HG03342 (cell line): Measurements from ENCODE around the gene HPS4.
"Not testable (repeated sequence)": the region's sequence is repeated elsewhere in the genome, so short reads cannot be mapped to it uniquely, and the experiment has no call there.

Source experiments
- ATAC-seq: cut with Tn5 transposase; IDR thresholded peaks from one replicate; pipeline ENCODE4 v1.9.1; 2021; ENCODE audit warnings: mild to moderate bottlenecking, moderate library complexity; ENCODE audit not compliant: unreplicated experiment

HPS4 gene

DNA sequence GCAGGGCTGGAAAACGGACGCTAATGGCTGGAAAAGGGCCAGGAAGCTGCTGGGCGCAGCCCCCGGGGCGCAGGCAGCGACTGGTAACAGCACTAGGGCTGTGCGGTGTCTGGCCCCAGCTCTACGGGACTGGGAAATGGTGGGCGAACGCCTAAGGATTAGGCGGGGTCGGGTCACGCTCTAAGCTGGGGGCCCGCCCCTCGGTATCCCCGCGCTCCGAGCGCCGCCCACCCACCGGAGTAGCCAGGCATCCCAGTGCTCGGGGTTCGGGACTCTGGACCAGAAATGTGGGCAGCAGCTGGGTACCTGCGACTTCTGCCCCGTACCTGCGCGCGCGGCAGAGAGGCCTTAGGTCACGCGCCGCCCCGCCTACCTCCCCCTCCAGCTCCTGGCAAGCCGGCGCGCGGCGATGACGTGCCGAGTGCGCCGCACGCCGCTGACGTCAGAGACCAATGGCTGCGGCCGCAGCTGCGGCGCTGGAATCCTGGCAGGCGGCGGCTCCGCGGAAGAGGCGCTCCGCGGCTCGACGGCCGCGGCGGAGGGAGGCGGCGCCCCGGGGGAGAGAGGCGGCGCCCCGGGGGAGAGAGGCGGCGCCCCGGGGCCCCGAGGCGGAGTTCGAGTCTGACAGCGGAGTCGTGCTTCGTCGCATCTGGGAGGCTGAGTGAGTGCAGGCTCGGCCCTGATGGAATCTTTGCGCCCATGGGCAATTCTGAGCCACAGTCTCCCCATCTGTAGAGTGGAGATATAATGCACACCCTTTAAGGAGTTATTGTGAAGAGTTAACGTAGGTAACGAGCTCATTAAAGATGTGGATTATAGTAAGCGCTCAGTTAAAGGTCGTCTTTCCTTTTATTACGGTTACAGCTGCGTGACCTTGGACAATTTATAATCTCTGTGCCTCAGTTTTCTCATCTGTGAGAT lies at the start of gene HPS4, which contains the start of gene SRRD:
Gene HPS4, minus strand, starts transcription at position 345 of the 921 bp plus-strand sequence. CDS start 2,021 bp downstream, outside the sequence.
Gene SRRD, plus strand, starts transcription at position 439 of the 921 bp plus-strand sequence. Its CDS starts 14 bp downstream, at position 453.
- peak; percentile 61 for ATAC-seq

DNA sequence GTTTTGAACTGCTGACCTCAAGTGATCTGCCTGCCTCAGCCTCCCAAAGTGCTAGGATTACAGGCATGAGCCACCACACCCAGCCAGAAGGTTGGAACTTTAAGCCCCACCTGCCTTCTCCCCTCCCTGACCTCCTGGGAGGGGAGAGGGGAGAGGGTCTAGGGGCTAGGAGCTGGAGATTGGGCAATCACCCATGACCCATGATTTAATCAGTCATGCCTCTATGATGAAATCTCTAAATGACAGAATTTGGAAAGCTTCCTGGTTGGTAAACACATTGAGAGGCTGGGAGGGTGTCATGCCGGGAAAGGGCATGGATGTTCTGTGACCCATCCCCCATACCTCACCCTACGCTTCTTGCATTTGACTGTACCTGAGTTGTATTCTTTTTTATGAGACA lies 45.8 kb upstream of the HPS4 start:
- ATAC-seq: no peak

DNA sequence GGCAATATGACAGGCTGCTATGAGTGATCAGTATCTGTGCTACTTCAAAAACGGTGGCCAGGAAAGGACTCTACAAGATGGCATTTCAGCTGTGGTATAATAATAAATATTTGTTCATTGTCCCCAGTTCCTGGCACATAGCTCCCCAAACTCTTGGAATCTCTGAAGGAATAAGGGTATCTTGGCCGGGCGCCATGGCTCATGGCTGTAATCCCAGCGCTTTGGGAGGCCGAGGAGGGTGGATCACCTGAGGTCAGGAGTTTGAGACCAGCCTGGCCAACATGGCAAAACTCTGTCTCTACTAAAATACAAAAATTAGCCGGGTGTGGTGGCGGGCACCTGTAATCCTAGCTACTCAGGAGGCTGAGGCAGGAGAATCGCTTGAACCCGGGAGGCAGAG lies 44.9 kb upstream of the HPS4 start:
- not testable (repeated sequence) for ATAC-seq

DNA sequence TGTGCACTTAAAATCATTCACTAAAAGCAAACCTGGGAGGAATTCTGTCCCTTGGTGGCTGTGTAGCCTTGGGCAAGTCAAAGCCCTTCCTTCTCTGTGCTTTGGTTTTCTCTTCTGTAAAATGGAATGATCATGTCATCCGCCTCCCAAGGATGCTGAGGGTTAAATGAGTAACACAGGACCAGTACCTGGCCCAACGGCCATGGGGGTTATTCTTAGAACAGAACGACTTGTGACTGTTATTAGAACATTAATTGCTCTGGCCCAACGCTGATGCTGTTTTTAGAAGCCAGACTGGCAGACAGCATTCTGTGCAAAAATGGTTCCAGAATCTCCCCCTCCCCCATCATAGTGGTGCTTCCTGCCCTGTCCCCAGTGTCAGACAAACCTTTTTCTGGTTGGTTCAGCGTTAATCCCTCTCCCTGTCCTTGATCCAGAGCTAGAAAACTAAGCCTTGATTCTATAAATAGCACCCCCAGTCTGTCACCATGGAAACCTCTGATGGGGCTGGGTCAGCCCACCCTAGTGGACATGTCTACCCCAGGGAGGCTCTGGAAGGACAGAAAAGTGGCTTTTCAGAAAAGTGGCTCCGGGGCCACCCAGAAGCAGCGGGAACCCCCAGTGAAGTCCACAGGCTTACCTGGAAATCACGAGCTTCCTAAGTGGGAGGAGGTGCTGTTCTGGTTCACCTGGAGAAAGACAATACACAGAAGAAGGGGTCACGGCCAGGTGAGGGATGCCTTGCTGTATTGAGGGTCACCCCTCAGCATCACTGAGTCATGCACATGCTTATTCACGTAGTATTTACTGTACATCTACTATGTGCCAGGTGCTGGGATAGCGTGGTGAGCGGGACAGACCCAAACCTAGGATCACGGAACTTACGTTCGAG lies 44.2 kb upstream of the HPS4 start:
- no peak for ATAC-seq

DNA sequence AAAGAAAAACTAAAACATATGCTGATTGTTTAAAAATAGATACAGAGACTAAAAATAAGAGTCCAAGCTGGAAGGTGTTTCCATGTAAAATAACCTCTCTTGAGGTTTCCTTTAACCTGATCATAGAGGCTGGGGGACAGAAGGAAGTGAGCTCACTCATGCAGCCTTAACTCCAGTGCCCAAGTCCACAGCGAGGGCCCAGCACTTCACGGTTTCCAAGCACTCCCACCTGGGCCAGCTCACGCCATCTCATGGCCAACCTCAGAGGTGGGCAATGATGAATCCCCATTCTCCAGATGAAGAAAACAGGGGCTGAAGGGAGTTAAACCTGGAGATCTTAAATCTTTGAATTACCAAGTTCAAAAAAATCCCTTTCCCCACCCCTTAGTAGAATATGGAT lies 43.6 kb upstream of the HPS4 start:
- no peak for ATAC-seq

DNA sequence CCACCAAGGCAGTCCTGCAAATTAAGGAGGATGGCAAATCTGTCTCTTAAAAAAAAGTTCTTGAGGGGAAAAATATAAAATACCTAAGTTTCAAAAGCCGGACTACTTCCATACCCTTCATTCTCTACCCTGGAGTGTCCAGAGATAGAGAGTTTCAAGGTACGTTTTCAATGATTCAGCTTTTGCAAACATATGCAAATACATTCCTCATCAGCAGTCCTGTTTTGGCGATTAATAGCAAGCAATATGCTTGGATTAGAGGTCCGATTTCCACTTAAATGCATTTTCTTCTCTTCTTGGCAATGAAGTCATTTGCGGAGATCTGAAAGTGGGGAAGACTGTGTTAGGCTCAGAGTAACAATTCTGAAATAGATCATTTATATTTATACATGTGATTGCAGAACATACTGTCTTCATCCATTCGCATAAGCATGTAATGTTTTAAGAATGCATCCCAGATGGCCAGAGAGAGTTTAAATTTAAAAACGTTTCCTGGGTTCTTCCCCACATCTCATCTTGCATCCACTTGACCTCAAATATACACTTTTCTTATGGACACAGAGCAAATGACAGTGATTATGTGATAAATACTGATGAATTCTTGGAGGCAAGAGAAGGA lies 42.5 kb upstream of the HPS4 start:
- no peak for ATAC-seq

DNA sequence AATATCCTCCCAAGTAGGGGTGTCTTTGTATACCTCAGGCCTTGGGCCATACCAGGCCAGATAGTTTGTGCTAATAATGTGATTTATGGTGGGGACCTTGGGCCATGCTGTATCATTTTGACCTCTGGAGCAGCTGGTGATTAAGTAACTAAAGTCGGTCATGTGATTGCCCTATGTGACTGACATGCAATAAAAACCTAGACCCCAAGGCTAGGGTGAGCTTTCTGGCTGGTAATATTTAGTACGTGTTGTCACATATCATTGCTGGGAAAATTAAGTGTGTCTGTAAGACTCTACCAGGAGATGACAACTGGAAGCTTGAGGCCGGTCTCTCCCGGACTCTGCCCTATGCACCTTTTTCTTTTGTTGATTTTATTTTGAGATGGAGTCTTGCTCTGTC lies 41.3 kb upstream of the HPS4 start:
- no peak for ATAC-seq

DNA sequence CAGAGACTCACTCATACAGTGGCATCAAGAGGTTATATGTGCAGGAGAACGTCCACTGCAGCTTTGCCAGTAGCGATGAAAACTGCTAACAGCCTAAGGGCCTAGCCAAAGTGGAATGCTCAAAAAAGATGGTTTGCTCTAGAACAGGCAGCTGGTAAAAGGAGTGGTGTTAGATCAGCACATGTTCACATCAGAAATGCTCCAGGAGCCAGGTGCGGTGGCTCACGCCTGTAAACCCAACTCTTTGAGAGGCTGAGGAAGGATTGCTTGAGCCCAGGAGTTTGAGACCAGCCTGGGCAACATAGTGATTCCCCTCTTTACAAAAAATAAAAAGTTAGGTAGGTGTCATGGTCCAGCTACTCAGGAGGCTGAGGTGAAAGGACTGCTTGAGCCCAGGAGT lies 39.0 kb upstream of the HPS4 start:
- no peak for ATAC-seq

DNA sequence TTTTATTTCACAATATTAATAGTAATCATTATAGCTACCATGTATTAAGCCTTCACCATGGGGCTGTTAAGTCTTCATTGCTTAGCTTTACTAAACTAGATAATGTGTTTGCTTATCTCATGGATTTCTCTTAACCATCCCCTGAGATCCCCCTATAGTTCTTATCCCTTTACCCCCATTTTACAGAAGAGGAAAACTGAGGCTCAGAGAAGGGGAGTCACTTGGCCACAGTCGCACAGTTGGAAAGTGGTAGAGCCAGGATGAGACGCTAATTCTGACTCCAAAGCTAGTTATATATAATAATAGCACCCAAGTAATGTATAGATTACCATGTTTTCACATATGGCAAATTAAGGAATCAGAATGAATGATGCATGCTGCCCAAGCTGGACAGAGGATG lies 38.4 kb upstream of the HPS4 start:
- ATAC-seq: no peak

DNA sequence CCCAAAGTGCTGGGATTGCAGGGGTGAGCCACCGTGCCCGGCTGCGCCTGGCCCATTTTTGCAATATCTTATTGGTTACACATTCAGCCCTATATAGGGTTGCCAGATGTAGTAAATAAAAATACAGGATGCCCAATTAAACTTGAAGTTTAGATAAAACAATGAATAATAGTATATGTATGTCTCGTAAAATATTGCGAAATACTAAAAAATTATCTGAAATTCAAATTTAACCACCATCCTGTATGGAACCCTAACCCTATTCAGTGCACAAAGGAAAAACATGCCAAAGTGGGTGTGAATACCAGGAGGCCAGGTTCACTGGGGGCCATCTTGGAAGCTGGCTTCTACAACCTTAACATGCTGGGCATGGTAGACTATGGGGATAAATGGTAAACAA lies 33.8 kb upstream of the HPS4 start:
- ATAC-seq: no peak

DNA sequence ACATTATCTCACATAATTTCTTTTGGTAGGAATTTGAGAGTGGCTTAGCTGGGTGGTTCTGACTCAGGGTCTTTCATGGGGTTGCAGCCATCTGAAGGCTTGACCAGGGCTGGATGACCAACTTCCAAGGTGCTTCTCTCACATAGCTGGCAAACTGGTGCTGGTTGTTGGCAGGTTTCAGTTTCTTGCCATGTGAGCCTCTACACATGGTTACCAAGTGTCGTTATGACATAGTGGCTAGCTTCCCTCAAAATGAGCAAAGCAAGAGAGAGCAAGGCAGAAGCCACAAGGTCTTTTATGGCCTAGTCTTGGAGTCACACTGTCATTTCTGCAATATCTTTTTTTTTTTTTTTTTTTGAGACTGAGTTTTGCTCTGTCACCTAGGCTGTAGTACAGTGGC lies 32.9 kb upstream of the HPS4 start:
- ATAC-seq: no peak

DNA sequence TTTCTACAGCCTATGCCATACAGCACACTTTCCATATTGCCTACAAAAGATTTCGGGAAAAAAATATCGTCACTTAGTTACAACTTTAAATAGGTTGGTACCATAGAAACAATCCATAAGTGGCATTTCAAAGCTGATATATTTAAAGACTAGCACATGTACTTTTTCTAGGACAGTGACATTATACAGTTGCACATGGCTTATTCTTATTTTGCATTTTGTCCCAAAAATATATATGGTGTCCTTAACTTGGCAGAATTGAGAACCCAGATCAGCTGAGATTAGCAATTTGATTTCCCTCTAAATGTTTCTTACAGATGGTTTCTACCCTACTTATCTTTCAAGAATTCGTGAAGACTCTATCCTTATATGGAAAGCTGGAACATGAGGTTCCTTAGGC lies 32.3 kb upstream of the HPS4 start:
- ATAC-seq: no peak

DNA sequence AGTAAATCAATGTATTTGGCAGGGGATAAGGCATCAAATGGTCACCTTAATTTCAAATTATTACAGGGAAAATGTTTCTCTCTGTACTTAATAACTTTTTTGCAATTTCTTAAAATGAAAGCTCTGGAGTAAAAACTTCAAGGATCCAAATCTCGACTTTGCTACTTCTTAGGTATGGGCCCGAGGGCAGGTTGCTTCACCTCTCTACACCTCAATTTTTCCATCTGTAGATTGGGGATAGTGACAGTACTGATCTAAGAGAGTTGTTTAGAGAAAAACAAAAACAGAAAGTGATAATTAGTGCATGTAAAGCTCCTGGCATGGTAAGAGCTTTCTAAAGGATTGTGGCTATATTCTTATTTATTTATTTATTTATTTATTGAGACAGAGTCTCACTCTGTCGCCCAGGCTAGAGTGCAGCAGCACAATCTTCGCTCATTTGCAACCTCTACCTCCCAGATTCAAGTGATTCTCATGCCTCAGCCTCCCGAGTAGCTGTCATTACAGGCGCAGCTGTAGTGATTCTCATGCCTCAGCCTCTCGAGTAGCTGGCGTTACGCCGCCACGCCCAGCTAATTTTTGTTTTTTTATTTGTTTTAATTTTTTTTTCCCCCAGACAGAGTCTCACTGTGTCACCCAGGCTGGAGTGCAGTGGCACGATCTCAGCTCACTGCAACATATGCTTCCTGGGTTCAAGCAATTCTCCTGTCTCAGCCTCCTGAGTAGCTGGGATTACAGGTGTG lies 31.0 kb upstream of the HPS4 start:
- no peak for ATAC-seq

DNA sequence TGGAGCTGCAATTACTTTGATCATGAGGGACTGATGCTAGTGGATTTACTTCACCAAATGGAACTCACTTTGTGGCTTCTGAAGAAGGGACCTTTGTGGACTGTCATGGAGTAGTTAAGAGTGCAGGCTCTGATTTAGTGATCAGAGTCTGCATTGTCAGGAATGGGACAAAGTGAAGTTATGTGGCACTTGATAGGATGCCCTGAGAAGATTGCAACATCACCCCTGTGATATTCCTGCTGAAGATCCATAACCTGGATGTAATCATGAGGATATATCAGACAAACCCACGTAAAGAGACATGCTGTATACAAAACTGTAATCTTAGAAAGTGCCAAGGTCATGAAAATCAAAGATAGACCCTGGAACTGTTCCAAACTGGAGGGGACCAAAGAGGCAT lies 30.3 kb upstream of the HPS4 start:
- no peak for ATAC-seq

DNA sequence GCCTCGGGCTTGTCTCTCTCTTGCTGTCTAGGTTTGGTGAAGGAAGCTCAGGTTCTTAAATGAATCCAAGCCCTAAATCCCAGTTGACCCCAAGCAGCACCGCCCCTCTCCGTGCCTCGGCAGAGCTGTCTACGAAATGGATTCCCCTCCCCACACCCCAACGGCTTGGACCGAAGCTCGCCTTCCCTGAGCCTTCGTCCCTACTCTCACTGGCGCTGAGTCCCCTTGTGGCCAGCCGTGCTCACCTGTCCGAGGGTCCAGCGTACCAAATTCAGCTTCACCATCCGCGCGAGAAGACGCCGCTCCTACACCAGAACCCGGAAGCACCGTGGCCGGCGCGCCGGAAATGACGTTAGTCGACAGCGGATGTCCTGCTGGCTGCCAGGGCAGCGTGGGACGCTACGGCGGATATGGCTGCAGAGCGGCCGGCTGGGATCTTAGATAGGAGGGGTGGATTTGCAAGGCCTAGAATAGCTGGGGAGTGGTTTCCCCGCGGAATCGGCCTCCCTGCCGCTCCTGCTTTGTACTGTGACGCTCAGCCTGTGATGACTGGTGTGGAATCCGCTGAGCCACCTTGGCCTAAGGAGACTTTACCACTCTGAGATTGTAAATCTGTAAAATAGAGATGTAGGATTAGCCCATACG lies 28.7 kb upstream of the HPS4 start, which contains the start of gene TFIP11:
Gene TFIP11, minus strand, starts transcription at position 325 of the 645 bp plus-strand sequence. CDS start 2,201 bp downstream, outside the sequence.
- peak; percentile 93 for ATAC-seq

DNA sequence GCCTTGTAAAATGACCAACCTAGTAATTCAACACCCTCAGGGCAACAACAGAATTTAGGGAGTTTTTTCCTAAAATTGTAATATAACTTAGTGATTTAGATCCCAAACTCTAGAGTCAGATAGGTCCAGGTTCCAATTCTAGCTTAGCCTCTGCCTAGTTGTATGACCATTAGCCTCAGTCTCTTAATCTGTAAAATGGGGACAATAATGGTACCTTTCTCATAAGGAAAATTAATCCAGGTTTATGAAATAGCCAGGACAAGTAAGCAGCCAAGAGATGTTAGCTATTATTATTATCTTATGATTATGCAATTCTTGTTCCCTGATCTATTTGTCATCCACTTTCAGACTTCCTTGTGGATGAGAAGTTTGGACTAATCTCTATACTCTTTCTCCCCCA lies 24.6 kb upstream of the HPS4 start:
- no peak for ATAC-seq

DNA sequence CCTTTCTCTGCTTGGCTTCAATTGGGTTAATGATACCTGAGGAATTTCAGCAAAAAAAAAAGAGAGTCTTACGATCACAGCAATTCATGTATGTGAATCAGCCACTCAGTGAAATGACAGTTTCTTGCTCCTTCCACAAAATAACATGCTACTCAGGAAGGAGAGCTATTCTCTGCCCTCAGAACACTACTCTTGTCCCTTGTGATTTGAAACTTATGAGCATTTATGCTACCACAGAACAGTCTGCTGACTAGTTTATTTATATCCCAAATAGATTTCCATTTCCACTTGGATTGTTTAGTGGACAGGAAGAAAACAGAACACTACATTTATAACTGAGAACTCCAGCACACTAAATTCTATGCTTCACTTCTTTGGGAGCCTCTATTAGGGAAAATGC lies 20.2 kb upstream of the HPS4 start:
- ATAC-seq: no peak

DNA sequence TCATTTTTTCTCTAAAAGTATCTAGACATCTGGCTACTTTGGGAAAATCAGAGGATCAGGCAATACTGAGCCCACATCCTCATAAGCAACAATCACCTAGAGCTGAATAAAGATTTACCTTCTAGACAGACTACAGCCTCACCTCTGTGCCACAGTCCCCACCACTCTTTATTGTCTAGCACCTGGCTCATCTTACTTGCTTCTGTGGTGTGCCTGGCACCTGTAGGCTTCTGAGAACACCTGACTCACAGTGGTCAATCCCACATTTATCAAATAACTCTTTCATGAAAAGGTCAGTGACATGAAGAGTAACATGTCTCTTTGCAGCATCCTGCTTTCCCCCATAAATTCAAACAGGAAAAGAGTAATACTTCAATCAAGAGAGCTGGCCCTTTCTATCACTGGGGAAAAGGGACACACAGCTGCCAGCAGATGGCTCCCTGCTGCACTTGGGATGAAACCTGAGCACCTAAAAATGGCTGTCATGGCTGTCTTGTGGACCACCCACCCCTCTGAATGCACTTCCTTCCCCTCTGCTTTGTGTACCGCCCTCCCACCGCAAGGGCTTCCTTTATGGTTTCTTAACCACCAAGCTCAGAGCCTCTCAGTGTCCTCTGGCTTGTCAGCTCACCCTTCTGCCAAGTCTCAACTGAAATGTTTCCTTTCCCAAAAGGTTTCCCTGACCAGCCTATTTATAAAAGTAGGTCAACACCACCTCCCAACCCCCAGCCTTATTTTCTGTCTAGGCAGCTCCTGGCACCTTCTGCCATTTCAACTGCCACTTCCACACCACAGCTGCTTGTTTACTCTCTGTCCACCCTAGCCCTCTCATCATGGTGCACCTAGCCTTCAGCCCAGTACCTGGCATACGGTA lies 19.3 kb upstream of the HPS4 start:
- ATAC-seq: no peak

DNA sequence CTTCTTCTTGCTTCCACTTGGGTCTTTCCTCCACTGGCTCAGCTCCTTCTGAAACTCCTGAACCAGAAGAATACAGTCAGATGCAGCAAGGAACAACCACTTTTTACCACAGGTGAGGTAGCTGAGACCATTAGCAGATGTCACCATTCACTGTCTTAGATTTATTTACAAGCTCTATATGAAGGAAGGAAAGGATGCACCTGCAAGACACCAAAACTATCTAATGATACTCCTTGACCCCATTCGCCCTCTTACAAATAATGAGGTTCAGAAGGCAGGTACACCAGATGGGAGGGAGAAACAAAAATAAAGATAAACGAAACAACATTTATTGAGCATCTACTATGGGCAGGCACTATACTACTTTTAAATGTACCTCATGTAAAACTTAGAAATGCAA lies 18.4 kb upstream of the HPS4 start:
- no peak for ATAC-seq
